Measurements from ENCODE around the gene PYGL.
"Not testable (repeated sequence)": the region's sequence is repeated elsewhere in the genome, so short reads cannot be mapped to it uniquely, and the experiment has no call there.

The PYGL gene

GRCh38 chr14:50926851-50927386, 17.4 kb downstream of the PYGL start:
- DNase-seq (ENCODE audit: low read depth): no peak

- DNase-seq (ENCODE audit: low read depth): no peak
These were observed 19.4 kb downstream of the PYGL start for GRCh38 chr14:50924843-50925242.

GRCh38 chr14:50924236-50924635, 20.0 kb downstream of the PYGL start:
- DNase-seq (ENCODE audit: low read depth): no peak

GRCh38 chr14:50922803-50923202, 21.5 kb downstream of the PYGL start:
- no peak for DNase-seq (ENCODE audit: low read depth)

GRCh38 chr14:50920482-50921230, 23.6 kb downstream of the PYGL start:
- DNase-seq (ENCODE audit: low read depth): peak; percentile 63

GRCh38 chr14:50919524-50919923, 24.8 kb downstream of the PYGL start:
- not testable (repeated sequence) for DNase-seq (ENCODE audit: low read depth)

- DNase-seq (ENCODE audit: low read depth): no peak
These were observed 26.8 kb downstream of the PYGL start for GRCh38 chr14:50917449-50917848.

GRCh38 chr14:50910495-50911420, 33.5 kb downstream of the PYGL start:
- no peak for DNase-seq (ENCODE audit: low read depth)

GRCh38 chr14:50906326-50907065, 37.8 kb downstream of the PYGL start:
- DNase-seq (ENCODE audit: low read depth): no peak

- no peak for DNase-seq (ENCODE audit: low read depth)
These were observed 39.6 kb downstream of the PYGL start for GRCh38 chr14:50904719-50905118.

- no peak for DNase-seq (ENCODE audit: low read depth)
These were observed 42.9 kb downstream of the PYGL start for GRCh38 chr14:50901361-50901760.

- DNase-seq (ENCODE audit: low read depth): no peak
These were observed 46.6 kb downstream of the PYGL start for GRCh38 chr14:50897658-50898175.

- DNase-seq (ENCODE audit: low read depth): not testable (repeated sequence)
These were observed 47.3 kb downstream of the PYGL start for GRCh38 chr14:50897005-50897404.

- not testable (repeated sequence) for DNase-seq (ENCODE audit: low read depth)
These were observed 47.9 kb downstream of the PYGL start for GRCh38 chr14:50896421-50896820.

- DNase-seq (ENCODE audit: low read depth): no peak
These were observed 52.0 kb downstream of the PYGL start for GRCh38 chr14:50892255-50892654.

GRCh38 chr14:50887476-50887875, 56.8 kb downstream of the PYGL start:
- DNase-seq (ENCODE audit: low read depth): no peak

GRCh38 chr14:50883827-50884197, 60.5 kb downstream of the PYGL start:
- DNase-seq (ENCODE audit: low read depth): no peak

- no peak for DNase-seq (ENCODE audit: low read depth)
These were observed 61.1 kb downstream of the PYGL start for GRCh38 chr14:50882932-50883826.

GRCh38 chr14:50875359-50876070, 68.8 kb downstream of the PYGL start:
- DNase-seq (ENCODE audit: low read depth): peak; percentile 29

- DNase-seq (ENCODE audit: low read depth): no peak
These were observed 69.5 kb downstream of the PYGL start for GRCh38 chr14:50874757-50875156.
